Urinary bladder (tissue), 4 donors: ENCODE results near the gene DGKG. TPM values are rescaled to one million over a fixed set of nuclear protein-coding genes. Genes with fewer than 3 reads are reported as not detected.

ENCODE experiments used
- DNase-seq: peaks from one replicate; pipeline ENCODE4 v3.0.0-alpha.2; 2015; ENCODE audit errors: extremely low spot score
- H3K27ac ChIP-seq: one replicate; pipeline ENCODE4 v1.5.1; 2013; ENCODE audit warnings: low read depth, mild to moderate bottlenecking, moderate library complexity
- H3K36me3 ChIP-seq: one replicate; pipeline ENCODE4 v1.6.1; 2013; ENCODE audit warnings: mild to moderate bottlenecking, moderate library complexity; ENCODE audit not compliant: insufficient read depth
- H3K4me1 ChIP-seq: one replicate; pipeline ENCODE4 v1.6.1; 2013; ENCODE audit warnings: mild to moderate bottlenecking, moderate library complexity; ENCODE audit not compliant: insufficient read depth
- H3K4me3 ChIP-seq: one replicate; pipeline ENCODE4 v1.5.1; 2013; ENCODE audit warnings: low read depth, low read length
- WGBS: extraction: QIAGEN DNeasy Blood & Tissue Kit; methylation state at CpG from one replicate; pipeline ENCODE4 v1.1.7; 2013; 5-methylcytosine and 5-hydroxymethylcytosine counted together
- polyA plus RNA-seq: library from polyadenylated mRNA; stranded (reverse); fragments of 200-250 nt; gene quantifications from one replicate; pipeline ENCODE4 v1.2.3, GENCODE V29; 2013
- total RNA-seq: library from RNA; depleted of rRNA; stranded (reverse); fragments of >200 nt; gene quantifications from one replicate; pipeline ENCODE4 v1.2.3, GENCODE V29; 2014
- donor health status: healthy with polysubstance abuse.
- donor health status: healthy.

Gene DGKG
- total and polyA plus RNA-seq, 2 donors = 4.2 to 9.3 TPM

DNA sequence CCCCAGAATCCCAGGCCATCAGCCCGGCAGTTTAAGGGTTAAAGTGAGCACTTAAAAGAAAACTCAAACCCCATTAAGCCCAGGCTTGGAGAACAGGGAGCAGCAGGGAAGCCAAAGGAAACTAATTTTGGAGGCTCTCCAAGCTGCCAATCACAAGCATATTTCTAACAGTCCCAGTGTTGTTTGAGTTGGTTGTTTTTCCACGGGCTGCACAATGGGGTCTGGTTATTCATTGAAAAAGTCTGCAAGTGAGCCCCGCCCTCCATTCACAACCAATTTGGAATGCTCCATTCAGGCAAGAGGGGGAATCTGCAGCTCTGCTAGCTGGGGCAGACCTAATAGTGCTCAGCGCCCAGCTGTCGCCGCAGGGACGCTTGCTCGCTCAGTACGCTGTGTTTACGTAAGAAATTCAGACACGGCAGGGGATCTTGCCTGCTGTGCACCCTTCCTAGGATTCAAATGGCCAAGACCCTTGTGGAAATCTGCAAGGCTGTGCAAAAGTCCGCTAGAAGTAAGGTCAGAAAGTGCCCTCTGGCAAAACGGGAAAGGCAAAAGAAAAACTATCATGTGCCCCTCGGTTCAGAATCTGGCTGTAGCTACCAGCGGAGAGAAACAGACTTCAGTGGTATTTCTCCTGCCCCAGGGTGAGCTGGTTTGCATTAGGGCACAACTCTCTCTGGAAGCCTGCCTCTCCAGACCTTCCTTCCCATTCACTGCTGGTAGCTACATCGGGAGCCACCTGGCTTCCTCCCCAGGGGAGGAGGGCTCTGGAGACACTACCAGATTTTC, 264.2 kb downstream of the DGKG start:
- Histone ChIP-seq H3K36me3 (no peaks in the 10 kb centered on the region), H3K4me3 (no peak overlapping the region), H3K27ac (no peak overlapping the region), H3K4me1 (no peaks in the 10 kb centered on the region)
- peak; percentile 89 for DNase-seq
- 2% methylated on average over 16 of the region's 16 CpGs for WGBS

DNA sequence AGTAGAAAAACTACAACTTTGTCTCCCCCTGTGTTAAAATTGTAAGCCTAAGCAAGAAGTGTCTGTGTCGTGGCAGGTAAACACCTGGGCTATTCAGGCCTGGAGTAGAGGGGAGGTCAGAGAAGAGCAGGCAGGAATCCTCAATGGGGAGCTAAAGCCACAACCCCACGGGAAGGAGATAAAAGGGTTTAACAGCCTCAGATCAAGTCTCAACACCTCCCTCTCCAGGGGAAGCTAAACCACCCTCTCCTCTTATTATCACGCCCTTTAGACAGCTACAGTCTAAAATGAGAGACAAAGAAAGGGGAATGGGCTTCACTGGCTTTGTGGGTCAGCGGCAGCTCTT, 264.7 kb downstream of the DGKG start:
- no peak for DNase-seq
- H3K27ac ChIP-seq = no peak overlapping the region
- WGBS = 35% methylated on average over 4 of the region's 4 CpGs
- H3K36me3 ChIP-seq = no peaks in the 10 kb centered on the region
- no peaks in the 10 kb centered on the region for H3K4me1 ChIP-seq
- H3K4me3 ChIP-seq = no peak overlapping the region

Other genes starting within 250 kb of the DGKG start
- gene CRYGS, start 182.1 kb upstream of the DGKG start, total RNA-seq = 2.7 TPM
- 1.3 TPM for gene CRYGS, start 182.1 kb upstream of the DGKG start, polyA plus RNA-seq
- gene TBCCD1, start 205.1 kb upstream of the DGKG start, total RNA-seq = 20.6 TPM
- gene TBCCD1, start 205.1 kb upstream of the DGKG start, polyA plus RNA-seq = 7.3 TPM
- gene DNAJB11, start 208.5 kb upstream of the DGKG start, total RNA-seq = 38.9 TPM
- gene DNAJB11, start 208.5 kb upstream of the DGKG start, polyA plus RNA-seq = 37.1 TPM